ENCODE results near the gene TMEM191C. TPM values are rescaled to one million over a fixed set of nuclear protein-coding genes. Genes with fewer than 3 reads are reported as not detected.

TMEM191C gene
- total and polyA plus RNA-seq, 2 of the 8 experiments (the other 6 are each of a cell fraction or from before 2014, with no cell fraction given): 0.74 to 2.6 TPM

- TF ChIP-seq, protein P1, sequence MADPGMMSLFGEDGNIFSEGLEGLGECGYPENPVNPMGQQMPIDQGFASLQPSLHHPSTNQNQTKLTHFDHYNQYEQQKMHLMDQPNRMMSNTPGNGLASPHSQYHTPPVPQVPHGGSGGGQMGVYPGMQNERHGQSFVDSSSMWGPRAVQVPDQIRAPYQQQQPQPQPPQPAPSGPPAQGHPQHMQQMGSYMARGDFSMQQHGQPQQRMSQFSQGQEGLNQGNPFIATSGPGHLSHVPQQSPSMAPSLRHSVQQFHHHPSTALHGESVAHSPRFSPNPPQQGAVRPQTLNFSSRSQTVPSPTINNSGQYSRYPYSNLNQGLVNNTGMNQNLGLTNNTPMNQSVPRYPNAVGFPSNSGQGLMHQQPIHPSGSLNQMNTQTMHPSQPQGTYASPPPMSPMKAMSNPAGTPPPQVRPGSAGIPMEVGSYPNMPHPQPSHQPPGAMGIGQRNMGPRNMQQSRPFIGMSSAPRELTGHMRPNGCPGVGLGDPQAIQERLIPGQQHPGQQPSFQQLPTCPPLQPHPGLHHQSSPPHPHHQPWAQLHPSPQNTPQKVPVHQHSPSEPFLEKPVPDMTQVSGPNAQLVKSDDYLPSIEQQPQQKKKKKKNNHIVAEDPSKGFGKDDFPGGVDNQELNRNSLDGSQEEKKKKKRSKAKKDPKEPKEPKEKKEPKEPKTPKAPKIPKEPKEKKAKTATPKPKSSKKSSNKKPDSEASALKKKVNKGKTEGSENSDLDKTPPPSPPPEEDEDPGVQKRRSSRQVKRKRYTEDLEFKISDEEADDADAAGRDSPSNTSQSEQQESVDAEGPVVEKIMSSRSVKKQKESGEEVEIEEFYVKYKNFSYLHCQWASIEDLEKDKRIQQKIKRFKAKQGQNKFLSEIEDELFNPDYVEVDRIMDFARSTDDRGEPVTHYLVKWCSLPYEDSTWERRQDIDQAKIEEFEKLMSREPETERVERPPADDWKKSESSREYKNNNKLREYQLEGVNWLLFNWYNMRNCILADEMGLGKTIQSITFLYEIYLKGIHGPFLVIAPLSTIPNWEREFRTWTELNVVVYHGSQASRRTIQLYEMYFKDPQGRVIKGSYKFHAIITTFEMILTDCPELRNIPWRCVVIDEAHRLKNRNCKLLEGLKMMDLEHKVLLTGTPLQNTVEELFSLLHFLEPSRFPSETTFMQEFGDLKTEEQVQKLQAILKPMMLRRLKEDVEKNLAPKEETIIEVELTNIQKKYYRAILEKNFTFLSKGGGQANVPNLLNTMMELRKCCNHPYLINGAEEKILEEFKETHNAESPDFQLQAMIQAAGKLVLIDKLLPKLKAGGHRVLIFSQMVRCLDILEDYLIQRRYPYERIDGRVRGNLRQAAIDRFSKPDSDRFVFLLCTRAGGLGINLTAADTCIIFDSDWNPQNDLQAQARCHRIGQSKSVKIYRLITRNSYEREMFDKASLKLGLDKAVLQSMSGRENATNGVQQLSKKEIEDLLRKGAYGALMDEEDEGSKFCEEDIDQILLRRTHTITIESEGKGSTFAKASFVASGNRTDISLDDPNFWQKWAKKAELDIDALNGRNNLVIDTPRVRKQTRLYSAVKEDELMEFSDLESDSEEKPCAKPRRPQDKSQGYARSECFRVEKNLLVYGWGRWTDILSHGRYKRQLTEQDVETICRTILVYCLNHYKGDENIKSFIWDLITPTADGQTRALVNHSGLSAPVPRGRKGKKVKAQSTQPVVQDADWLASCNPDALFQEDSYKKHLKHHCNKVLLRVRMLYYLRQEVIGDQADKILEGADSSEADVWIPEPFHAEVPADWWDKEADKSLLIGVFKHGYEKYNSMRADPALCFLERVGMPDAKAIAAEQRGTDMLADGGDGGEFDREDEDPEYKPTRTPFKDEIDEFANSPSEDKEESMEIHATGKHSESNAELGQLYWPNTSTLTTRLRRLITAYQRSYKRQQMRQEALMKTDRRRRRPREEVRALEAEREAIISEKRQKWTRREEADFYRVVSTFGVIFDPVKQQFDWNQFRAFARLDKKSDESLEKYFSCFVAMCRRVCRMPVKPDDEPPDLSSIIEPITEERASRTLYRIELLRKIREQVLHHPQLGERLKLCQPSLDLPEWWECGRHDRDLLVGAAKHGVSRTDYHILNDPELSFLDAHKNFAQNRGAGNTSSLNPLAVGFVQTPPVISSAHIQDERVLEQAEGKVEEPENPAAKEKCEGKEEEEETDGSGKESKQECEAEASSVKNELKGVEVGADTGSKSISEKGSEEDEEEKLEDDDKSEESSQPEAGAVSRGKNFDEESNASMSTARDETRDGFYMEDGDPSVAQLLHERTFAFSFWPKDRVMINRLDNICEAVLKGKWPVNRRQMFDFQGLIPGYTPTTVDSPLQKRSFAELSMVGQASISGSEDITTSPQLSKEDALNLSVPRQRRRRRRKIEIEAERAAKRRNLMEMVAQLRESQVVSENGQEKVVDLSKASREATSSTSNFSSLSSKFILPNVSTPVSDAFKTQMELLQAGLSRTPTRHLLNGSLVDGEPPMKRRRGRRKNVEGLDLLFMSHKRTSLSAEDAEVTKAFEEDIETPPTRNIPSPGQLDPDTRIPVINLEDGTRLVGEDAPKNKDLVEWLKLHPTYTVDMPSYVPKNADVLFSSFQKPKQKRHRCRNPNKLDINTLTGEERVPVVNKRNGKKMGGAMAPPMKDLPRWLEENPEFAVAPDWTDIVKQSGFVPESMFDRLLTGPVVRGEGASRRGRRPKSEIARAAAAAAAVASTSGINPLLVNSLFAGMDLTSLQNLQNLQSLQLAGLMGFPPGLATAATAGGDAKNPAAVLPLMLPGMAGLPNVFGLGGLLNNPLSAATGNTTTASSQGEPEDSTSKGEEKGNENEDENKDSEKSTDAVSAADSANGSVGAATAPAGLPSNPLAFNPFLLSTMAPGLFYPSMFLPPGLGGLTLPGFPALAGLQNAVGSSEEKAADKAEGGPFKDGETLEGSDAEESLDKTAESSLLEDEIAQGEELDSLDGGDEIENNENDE (IDR thresholded peaks at IDR 0.05; ENCODE audit: insufficient replicate concordance, low read length): no peak
- no peak for TF ChIP-seq MAFK (IDR thresholded peaks at IDR 0.05; ENCODE audit: low read depth, low read length)
- TF ChIP-seq RNF2 (IDR thresholded peaks at IDR 0.05; ENCODE audit: borderline replicate concordance, low read depth, low read length, missing control alignments, poor library complexity, severe bottlenecking): no peak
- no peak for TF ChIP-seq EP300 (IDR thresholded peaks at IDR 0.05; ENCODE audit: borderline replicate concordance in 1 of 2, low read depth in 2 of 2, low read length in 2 of 2)
These were observed 24.0 kb upstream of the TMEM191C start (continued) for GRCh38 chr22:21443057-21443734.
